ENCODE results near the gene ATOSA.
A peak's percentile ranks its signal among the peaks of the same experiment; 100 is the strongest.

Gene ATOSA, protein sequence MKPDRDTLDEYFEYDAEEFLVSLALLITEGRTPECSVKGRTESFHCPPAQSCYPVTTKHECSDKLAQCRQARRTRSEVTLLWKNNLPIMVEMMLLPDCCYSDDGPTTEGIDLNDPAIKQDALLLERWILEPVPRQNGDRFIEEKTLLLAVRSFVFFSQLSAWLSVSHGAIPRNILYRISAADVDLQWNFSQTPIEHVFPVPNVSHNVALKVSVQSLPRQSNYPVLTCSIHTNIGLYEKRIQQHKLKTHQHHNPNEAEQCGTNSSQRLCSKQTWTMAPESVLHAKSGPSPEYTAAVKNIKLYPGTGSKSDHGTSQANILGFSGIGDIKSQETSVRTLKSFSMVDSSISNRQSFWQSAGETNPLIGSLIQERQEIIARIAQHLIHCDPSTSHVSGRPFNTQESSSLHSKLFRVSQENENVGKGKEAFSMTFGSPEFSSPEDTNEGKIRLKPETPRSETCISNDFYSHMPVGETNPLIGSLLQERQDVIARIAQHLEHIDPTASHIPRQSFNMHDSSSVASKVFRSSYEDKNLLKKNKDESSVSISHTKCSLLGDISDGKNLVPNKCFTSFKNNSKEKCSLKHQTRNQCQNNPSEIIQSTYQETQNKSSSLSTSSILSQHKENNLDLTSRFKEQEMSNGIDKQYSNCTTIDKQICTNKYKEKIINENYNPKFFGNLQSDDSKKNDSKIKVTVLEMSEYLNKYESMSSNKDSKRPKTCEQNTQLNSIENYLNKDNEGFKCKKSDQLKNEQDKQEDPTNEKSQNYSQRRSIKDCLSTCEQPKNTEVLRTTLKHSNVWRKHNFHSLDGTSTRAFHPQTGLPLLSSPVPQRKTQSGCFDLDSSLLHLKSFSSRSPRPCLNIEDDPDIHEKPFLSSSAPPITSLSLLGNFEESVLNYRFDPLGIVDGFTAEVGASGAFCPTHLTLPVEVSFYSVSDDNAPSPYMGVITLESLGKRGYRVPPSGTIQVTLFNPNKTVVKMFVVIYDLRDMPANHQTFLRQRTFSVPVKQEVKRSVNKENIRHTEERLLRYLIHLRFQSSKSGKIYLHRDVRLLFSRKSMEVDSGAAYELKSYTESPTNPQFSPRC

DNA sequence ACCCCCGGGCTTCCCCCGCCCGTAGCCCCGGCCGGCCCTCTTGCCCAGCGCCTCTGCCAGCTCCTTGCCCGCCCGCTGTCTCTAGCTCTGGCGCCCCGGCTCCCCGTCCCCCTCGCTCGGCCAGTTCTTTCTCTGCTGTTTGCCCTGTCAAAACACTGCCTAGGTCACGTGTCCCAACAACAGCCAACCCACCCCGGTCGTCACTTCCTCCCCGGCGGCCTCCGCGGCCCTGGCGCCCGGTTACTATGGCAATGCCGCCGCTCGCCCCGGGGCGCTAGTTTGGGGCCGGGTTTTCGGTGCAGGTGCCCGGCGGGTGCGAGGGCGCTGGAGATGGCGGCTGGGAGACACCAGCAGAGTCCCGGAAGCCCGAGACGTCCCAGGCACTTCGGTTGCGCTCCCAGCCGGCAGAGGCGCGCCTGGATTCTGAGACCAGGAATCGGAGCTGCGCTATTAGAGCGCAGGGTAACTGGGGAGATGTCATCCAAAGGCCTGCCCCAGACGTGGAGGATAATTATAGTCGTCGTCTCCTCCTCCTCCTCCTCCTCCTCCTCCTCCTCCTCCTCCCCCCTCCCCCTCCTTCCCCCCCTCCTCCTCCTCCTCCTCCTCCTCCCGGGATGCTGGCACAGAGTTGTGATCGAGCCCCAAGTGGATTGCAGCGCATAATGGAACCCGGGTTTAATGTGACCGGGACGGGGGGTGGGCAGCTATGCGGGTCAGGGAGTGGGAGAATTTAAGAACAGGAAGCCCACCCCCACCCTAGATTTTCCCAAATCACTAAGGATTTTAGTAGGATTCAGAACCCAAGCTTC is at the start of gene ATOSA:
Gene ATOSA, minus strand, starts transcription at position 157 of the 809 bp plus-strand sequence. CDS start 1,367 bp downstream, outside the sequence.
- H3K4me3 ChIP-seq (ENCODE audit: low read depth, low read length), result peak within 1 kb of the TSS; percentile 95
- TF ChIP-seq, protein P1, sequence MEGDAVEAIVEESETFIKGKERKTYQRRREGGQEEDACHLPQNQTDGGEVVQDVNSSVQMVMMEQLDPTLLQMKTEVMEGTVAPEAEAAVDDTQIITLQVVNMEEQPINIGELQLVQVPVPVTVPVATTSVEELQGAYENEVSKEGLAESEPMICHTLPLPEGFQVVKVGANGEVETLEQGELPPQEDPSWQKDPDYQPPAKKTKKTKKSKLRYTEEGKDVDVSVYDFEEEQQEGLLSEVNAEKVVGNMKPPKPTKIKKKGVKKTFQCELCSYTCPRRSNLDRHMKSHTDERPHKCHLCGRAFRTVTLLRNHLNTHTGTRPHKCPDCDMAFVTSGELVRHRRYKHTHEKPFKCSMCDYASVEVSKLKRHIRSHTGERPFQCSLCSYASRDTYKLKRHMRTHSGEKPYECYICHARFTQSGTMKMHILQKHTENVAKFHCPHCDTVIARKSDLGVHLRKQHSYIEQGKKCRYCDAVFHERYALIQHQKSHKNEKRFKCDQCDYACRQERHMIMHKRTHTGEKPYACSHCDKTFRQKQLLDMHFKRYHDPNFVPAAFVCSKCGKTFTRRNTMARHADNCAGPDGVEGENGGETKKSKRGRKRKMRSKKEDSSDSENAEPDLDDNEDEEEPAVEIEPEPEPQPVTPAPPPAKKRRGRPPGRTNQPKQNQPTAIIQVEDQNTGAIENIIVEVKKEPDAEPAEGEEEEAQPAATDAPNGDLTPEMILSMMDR (conservative IDR thresholded peaks at IDR 0.05; ENCODE audit: low read depth, low read length), result no peak
- DNase-seq (ENCODE audit: low read depth), result peak; percentile 90

DNA sequence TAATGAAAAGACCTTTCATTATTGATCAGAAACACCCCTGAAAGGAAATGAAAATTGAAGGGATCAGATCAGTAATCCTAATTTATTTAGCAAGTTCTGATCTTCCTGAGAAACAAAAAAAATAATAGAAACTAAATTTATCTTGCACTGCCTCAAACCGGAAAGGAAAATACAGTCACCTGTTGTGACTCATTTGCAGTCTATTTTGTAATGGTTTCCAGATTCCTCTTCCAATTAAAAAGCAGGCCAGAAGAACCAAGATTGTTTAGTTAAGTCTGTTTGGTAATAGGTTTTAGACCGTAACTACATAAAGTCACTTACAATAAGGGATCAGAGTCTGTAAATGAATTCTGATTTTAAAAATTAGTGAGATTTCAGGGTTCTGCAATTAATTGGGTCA is 49.7 kb upstream of the ATOSA start:
- TF ChIP-seq, protein P1 (conservative IDR thresholded peaks at IDR 0.05; ENCODE audit: low read depth, low read length), result no peak
- DNase-seq (ENCODE audit: low read depth), result peak; percentile 63
- H3K4me3 ChIP-seq (ENCODE audit: low read depth, low read length), result no peak overlapping the region

DNA sequence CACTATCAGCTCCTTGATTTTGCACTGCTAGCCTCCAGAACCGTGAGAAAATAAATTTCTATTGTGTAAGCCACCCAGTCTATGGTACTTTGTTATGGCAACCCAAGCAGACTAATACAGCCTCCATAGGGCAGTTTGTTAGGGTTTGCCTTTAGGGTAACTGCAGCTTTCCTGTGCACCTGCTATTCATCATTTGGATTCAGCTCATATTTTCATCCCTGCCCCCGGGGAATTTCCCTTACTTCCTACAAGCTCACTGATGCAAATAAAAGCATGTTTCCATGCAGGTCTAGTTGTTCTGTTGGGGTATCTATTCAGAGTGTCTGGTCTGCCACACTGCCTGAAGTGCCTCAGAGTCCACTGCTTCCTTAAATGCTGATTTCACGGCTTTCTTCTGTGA is 48.6 kb upstream of the ATOSA start:
- H3K4me3 ChIP-seq (ENCODE audit: low read depth, low read length), result no peak overlapping the region
- TF ChIP-seq, protein P1 (conservative IDR thresholded peaks at IDR 0.05; ENCODE audit: low read depth, low read length), result no peak
- no peak for DNase-seq (ENCODE audit: low read depth)

DNA sequence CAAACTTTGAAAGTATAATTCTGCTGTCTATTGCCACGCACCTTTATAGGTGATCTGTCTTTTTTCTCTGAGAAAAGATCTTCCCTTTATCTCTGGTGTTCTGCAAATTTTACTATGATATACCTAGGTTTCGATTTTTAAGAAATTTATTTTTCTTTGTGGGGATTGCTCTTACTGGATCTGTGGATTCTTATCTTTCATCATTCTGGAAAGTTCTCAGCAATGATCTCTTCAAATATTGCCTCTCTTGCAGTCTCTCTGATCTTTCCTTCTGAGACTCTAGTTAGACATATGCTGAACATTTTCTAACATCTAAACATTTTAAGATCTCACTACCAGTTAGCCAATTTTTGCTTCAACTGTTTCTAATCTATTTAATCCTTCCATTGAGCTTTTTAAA is 47.0 kb upstream of the ATOSA start:
- TF ChIP-seq, protein P1 (conservative IDR thresholded peaks at IDR 0.05; ENCODE audit: low read depth, low read length), result no peak
- DNase-seq (ENCODE audit: low read depth), result no peak
- H3K4me3 ChIP-seq (ENCODE audit: low read depth, low read length), result no peak overlapping the region

DNA sequence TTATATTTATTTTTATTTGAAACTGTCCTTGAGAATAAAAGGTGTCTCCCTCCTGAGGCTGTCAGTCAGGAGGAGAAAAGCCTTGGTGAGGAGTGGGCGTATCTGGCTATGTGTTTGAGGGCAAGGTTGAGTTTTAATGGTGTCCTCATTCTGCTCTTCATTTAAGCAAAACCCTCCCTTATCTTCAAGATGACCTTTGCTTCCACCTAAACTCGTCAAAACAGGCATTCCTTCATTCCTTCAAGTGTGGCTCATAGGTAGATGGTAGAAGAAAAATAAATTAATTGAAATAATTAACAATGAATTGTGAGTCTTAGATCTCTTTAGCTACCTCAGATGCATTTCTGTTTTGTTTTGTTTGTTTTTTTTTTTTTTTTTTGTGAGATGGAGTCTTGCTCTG is 39.4 kb upstream of the ATOSA start:
- no peak overlapping the region for H3K4me3 ChIP-seq (ENCODE audit: low read depth, low read length)
- DNase-seq (ENCODE audit: low read depth), result no peak
- TF ChIP-seq, protein P1 (conservative IDR thresholded peaks at IDR 0.05; ENCODE audit: low read depth, low read length), result no peak

DNA sequence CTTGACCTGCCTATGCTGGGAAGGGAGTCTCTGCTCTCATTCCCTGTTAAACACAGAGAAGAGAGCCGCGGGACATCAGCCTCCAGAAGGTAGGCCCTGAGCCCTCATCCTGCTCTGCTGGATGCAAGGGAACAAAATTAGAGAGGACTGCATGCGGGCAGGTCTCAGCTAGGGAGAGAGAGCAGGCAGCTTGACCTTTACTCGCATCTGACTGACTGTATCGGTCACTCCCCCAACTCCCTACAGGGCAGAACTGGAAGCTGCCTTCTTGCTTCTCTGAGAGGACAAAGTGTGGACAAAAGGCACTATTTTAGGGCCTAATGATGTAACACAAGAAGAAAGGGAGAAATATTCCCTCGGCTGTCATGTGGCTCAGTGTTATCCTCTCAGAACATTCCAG is 38.7 kb upstream of the ATOSA start:
- TF ChIP-seq, protein P1 (conservative IDR thresholded peaks at IDR 0.05; ENCODE audit: low read depth, low read length), result no peak
- H3K4me3 ChIP-seq (ENCODE audit: low read depth, low read length), result no peak overlapping the region
- DNase-seq (ENCODE audit: low read depth), result no peak
